SK-N-SH (cell line): ENCODE measurements around the gene PRKCD. TPM values are rescaled to one million over a fixed set of nuclear protein-coding genes. Genes with fewer than 3 reads are reported as not detected.

Experiments
- CTCF ChIA-PET: fragments of 300-600, 350-600 bp; formaldehyde crosslinking; extraction: SDS; loops from one replicate; lab custom pipeline; 2021; lab: Yijun Ruan, JAX
- POLR2A ChIA-PET: fragments of 350-600 bp; sonication (Branson Sonifier 250); formaldehyde crosslinking; extraction: SDS; loops from one replicate; lab custom pipeline; 2020; ENCODE audit warnings: antibody characterized with exemption, inconsistent platforms; lab: Yijun Ruan, JAX
- DNase-seq: peaks from one replicate; pipeline ENCODE4 v3.0.0; 2012
- H2AFZ ChIP-seq: fragments of 200-600 bp; sonication (generic); 2 replicates; pipeline ENCODE4 v1.8.1; 2016; ENCODE audit warnings: antibody characterized with exemption, mild to moderate bottlenecking, low read depth
- H3F3A ChIP-seq: fragments of 200-600 bp; sonication (generic); replicated peaks from 2 replicates; pipeline ENCODE3; 2016; ENCODE audit warnings: antibody characterized with exemption, mild to moderate bottlenecking; ENCODE audit not compliant: insufficient read depth
- H3K27ac ChIP-seq, 2 experiments: fragments of 200-500 bp in 1 of 2; fragments of 200-600 bp in 1 of 2; sonication (Bioruptor generic) in 1 of 2; sonication (generic), shearing (Covaris generic) in 1 of 2; 2 replicates each; pipeline versions ENCODE4 v1.5.1 to v1.6.1; 2014 to 2016; ENCODE audit warnings: low read depth in 2 of 2, inconsistent platforms in 1 of 2, low read length in 1 of 2, mild to moderate bottlenecking in 1 of 2, mixed read lengths in 1 of 2
- H3K27me3 ChIP-seq: fragments of 200-600 bp; sonication (generic), shearing (Covaris generic); 2 replicates; pipeline ENCODE4 v1.6.1; 2016; ENCODE audit warnings: mixed run types; ENCODE audit not compliant: insufficient read depth
- H3K36me3 ChIP-seq, 2 experiments: fragments of 200-500 bp in 1 of 2; fragments of 200-600 bp in 1 of 2; sonication (Bioruptor generic) in 1 of 2; sonication (generic) in 1 of 2; replicated peaks in 1 of 2; 2 replicates each; pipeline versions ENCODE3 to v1.5.1; 2014 to 2016; ENCODE audit warnings: low read length in 1 of 2, mild to moderate bottlenecking in 1 of 2; ENCODE audit not compliant: insufficient read depth in 2 of 2, control insufficient read depth in 1 of 2
- H3K4me1 ChIP-seq, 2 experiments: fragments of 200-500 bp in 1 of 2; fragments of 200-600 bp in 1 of 2; sonication (Bioruptor generic) in 1 of 2; sonication (generic), shearing (Covaris generic) in 1 of 2; 2 replicates each; pipeline versions ENCODE4 v1.5.1 to v1.6.1; 2014 to 2016; ENCODE audit warnings: low read depth in 1 of 2, low read length in 1 of 2, mixed run types in 1 of 2; ENCODE audit not compliant: insufficient read depth in 2 of 2, control insufficient read depth in 1 of 2
- H3K4me2 ChIP-seq: fragments of 200-600 bp; sonication (generic), shearing (Covaris generic); 2 replicates; pipeline ENCODE4 v1.6.1; 2017; ENCODE audit warnings: mixed run types
- H3K4me3 ChIP-seq, 2 experiments: fragments of 200-500 bp in 1 of 2; fragments of 200-600 bp in 1 of 2; sonication (Bioruptor generic) in 1 of 2; sonication (generic), shearing (Covaris generic) in 1 of 2; 2 replicates each; pipeline versions ENCODE4 v1.5.1 to v1.8.1; 2014 to 2016; ENCODE audit warnings: low read depth in 2 of 2, inconsistent platforms in 1 of 2, low read length in 1 of 2, mild to moderate bottlenecking in 1 of 2, mixed read lengths in 1 of 2, moderate library complexity in 1 of 2
- H3K79me2 ChIP-seq: fragments of 200-600 bp; sonication (generic); 2 replicates; pipeline ENCODE4 v1.8.1; 2017; ENCODE audit warnings: mild to moderate bottlenecking; ENCODE audit not compliant: insufficient read depth
- H3K9ac ChIP-seq: fragments of 200-600 bp; sonication (generic); 2 replicates; pipeline ENCODE4 v1.6.1; 2017; ENCODE audit warnings: mixed run types
- H3K9me2 ChIP-seq: fragments of 200-600 bp; sonication (generic); 2 replicates; pipeline ENCODE4 v1.6.1; 2017; ENCODE audit warnings: mixed run types
- H3K9me3 ChIP-seq: fragments of 200-600 bp; sonication (generic); 2 replicates; pipeline ENCODE4 v1.6.1; 2017; ENCODE audit warnings: mixed run types, mild to moderate bottlenecking, moderate library complexity
- H4K20me1 ChIP-seq: fragments of 200-600 bp; sonication (generic); 2 replicates; pipeline ENCODE4 v1.6.1; 2017; ENCODE audit warnings: mild to moderate bottlenecking, mixed run types; ENCODE audit not compliant: insufficient read depth
- CHD2 ChIP-seq: fragments of 150-350 bp; IDR thresholded peaks from 2 replicates; pipeline ENCODE4 v1.6.1; 2018; ENCODE audit warnings: low read length; ENCODE audit not compliant: partially characterized antibody
- ELF1 ChIP-seq: IDR thresholded peaks from 2 replicates; pipeline ENCODE4 v1.4.0; 2012
- EP300 ChIP-seq, 2 experiments: IDR thresholded peaks; 2 replicates each; pipeline versions ENCODE4 v1.4.0 to v1.6.1; 2012; ENCODE audit warnings: borderline replicate concordance in 1 of 2, low read depth in 1 of 2, low read length in 1 of 2
- EZH2phosphoT487 ChIP-seq: fragments of 200-600 bp; sonication (generic); IDR thresholded peaks from 2 replicates; pipeline ENCODE4 v1.6.1; 2017; ENCODE audit warnings: low read depth, mixed run types, mild to moderate bottlenecking, antibody characterized with exemption, moderate library complexity, borderline replicate concordance
- FOSL2 ChIP-seq: IDR thresholded peaks from 2 replicates; pipeline ENCODE4 v1.4.0; 2012; ENCODE audit warnings: low read depth, mild to moderate bottlenecking, moderate library complexity, borderline replicate concordance
- FOXM1 ChIP-seq: IDR thresholded peaks from 2 replicates; pipeline ENCODE4 v1.4.0; 2012; ENCODE audit warnings: low read depth, mild to moderate bottlenecking
- MEF2A ChIP-seq: IDR thresholded peaks from 2 replicates; pipeline ENCODE4 v1.4.0; 2012; ENCODE audit warnings: low read depth, borderline replicate concordance
- NFIC ChIP-seq: IDR thresholded peaks from 2 replicates; pipeline ENCODE4 v1.4.0; 2012; ENCODE audit warnings: borderline replicate concordance
- NRF1 ChIP-seq: IDR thresholded peaks from 2 replicates; pipeline ENCODE4 v1.6.1; 2012; ENCODE audit warnings: low read depth, mild to moderate bottlenecking, low read length
- POLR2AphosphoS5 ChIP-seq: IDR thresholded peaks from 2 replicates; pipeline ENCODE4 v1.6.1; 2012; ENCODE audit warnings: low read depth, low read length
- RAD21 ChIP-seq: IDR thresholded peaks from 2 replicates; pipeline ENCODE4 v1.6.1; 2012; ENCODE audit warnings: mild to moderate bottlenecking, low read length
- RFX5 ChIP-seq: IDR thresholded peaks from 2 replicates; pipeline ENCODE4 v1.6.1; 2012; ENCODE audit warnings: mild to moderate bottlenecking, improper control_type of control experiment, low read length
- TCF12 ChIP-seq: IDR thresholded peaks from 2 replicates; pipeline ENCODE4 v1.4.0; 2012
- YY1 ChIP-seq: IDR thresholded peaks from 2 replicates; pipeline ENCODE4 v1.4.0; 2012; ENCODE audit warnings: low read depth, mild to moderate bottlenecking
- WGBS: methylation state at CpG from one replicate; pipeline ENCODE4 v1.1.6; 2017; ENCODE audit warnings: low lambda C conversion rate; 5-methylcytosine and 5-hydroxymethylcytosine counted together
- polyA plus RNA-seq, 3 experiments: library from polyadenylated mRNA; depleted of rRNA; stranded (reverse); fragments of >200 nt; gene quantifications; 2 replicates each; pipeline ENCODE4 v1.2.3, GENCODE V29; 2012
- TF ChIP-seq, protein P1 (sequence below): IDR thresholded peaks from 2 replicates; pipeline ENCODE4; 2012
- TF ChIP-seq, protein P2 (sequence below): IDR thresholded peaks from 2 replicates; pipeline ENCODE4 v1.4.0; 2012; ENCODE audit warnings: low read depth, borderline replicate concordance
- TF ChIP-seq, protein P3 (sequence below): IDR thresholded peaks from 2 replicates; pipeline ENCODE4 v1.4.0; 2012; ENCODE audit warnings: low read depth
- TF ChIP-seq, protein P4 (sequence below): IDR thresholded peaks from 2 replicates; pipeline ENCODE4 v1.6.1; 2012; ENCODE audit warnings: mild to moderate bottlenecking, low read depth, low read length, moderate library complexity

PRKCD gene
- polyA plus RNA-seq, 1 of the 3 experiments (the other 2 are of a cell fraction) = 29.0 TPM

DNA sequence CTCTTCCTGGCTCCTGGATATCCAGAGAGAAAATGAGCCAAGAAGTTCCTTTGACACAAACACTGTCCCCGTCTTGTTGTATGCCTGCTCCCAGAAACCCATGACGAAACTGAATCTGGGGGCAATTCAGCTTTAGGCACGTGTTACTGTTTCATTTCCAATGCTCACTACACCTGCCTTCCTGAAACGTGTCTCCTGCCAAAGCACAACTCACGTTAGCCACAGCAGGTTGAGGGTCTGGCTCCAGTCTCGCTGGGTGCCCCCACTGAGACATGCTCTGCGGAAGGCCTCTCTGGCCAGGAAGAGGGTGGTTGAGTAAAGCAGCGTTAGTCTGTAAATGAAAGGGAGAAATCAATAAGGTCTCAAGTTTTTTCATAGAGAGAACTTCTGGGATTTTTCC, 37.5 kb upstream of the PRKCD start (continued):
- TF ChIP-seq POLR2AphosphoS5 = no peak
- TF ChIP-seq TCF12 = no peak

DNA sequence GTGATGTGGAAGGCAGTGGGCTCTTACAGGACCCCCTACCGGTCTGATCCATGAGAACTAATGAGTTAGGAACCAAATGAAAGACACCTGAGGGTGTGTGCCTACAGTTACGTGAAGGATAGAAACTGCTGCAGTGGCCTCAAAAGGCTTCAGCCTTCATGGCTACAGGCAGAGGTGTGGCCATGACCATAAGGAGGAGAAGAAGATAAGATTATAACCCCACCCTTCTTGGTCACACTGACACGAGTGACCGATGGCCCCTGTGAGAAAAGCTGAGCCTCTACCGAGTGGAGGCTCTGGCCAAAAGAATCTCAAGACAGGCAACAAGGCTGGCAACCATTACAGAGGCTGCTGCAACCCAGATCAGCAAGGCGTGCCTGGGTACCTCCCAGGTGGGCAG, 37.1 kb upstream of the PRKCD start:
- Histone ChIP-seq H3K9me2 (no peaks in the 10 kb centered on the region), H3K36me3 (peaks cover 35 to 75% of the 10 kb centered on the region in 2 experiments), H3K9me3 (no peaks in the 10 kb centered on the region), H3K4me3 (no peak overlapping the region)
- CTCF ChIA-PET = interaction anchor here (1.4 kb wide), 1 partner anchor 14 kb away, joined by 5 read pairs; no protein-coding TSS in a partner anchor
- TF ChIP-seq NRF1 (no peak), FOSL2 (no peak), EP300 (IDR thresholded peaks at IDR 0.05; ENCODE audit: borderline replicate concordance in 1 of 2, low read depth in 1 of 2, low read length in 1 of 2) (no peak), RFX5 (no peak), ELF1 (no peak), NFIC (no peak), POLR2AphosphoS5 (no peak), CHD2 (no peak)
- TF ChIP-seq, protein P1, sequence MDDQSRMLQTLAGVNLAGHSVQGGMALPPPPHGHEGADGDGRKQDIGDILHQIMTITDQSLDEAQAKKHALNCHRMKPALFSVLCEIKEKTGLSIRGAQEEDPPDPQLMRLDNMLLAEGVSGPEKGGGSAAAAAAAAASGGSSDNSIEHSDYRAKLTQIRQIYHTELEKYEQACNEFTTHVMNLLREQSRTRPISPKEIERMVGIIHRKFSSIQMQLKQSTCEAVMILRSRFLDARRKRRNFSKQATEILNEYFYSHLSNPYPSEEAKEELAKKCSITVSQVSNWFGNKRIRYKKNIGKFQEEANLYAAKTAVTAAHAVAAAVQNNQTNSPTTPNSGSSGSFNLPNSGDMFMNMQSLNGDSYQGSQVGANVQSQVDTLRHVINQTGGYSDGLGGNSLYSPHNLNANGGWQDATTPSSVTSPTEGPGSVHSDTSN = no peak
- TF ChIP-seq, protein P2, sequence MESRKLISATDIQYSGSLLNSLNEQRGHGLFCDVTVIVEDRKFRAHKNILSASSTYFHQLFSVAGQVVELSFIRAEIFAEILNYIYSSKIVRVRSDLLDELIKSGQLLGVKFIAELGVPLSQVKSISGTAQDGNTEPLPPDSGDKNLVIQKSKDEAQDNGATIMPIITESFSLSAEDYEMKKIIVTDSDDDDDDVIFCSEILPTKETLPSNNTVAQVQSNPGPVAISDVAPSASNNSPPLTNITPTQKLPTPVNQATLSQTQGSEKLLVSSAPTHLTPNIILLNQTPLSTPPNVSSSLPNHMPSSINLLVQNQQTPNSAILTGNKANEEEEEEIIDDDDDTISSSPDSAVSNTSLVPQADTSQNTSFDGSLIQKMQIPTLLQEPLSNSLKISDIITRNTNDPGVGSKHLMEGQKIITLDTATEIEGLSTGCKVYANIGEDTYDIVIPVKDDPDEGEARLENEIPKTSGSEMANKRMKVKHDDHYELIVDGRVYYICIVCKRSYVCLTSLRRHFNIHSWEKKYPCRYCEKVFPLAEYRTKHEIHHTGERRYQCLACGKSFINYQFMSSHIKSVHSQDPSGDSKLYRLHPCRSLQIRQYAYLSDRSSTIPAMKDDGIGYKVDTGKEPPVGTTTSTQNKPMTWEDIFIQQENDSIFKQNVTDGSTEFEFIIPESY = no peak
- TF ChIP-seq, protein P3, sequence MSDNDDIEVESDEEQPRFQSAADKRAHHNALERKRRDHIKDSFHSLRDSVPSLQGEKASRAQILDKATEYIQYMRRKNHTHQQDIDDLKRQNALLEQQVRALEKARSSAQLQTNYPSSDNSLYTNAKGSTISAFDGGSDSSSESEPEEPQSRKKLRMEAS = no peak
- TF ChIP-seq, all 33 proteins: peak for 0
- no peak overlapping the region for H3K4me2 ChIP-seq
- no peak overlapping the region for H3K27ac ChIP-seq
- H3K79me2 ChIP-seq = peaks cover 16% of the 10 kb centered on the region
- H3K4me1 ChIP-seq = peaks cover 0 to 2% of the 10 kb centered on the region in 2 experiments; a peak in 2 of 4 replicates
- H2AFZ ChIP-seq = no peak overlapping the region
- no peak overlapping the region for H3K9ac ChIP-seq
- no peaks in the 10 kb centered on the region for H4K20me1 ChIP-seq
- DNase-seq = no peak
- WGBS = 96% methylated on average over 6 of the region's 6 CpGs
- H3K27me3 ChIP-seq = no peaks in the 10 kb centered on the region
- POLR2A ChIA-PET = no interaction called here
- H3F3A ChIP-seq = no peaks in the 10 kb centered on the region

DNA sequence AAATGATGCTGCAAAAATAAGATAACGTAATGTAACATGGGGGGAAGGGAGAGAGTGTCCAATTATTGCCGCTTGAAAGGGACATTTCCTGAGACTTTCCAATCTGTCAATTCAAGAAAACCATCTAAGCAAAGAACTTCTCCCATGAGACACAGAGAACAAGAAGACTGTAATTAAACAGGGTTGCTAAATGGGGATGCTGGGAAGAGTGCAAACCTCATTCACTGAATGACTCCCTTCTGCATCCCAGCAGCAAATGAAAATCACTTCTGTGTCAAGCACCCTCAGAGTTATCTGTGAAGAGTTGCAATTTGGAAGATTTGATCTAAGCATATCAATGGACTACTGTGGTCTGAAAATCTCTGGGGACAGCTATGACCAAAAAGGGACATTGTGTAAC, 34.4 kb upstream of the PRKCD start:
- Histone ChIP-seq H3K27ac (no peak overlapping the region), H3K9me2 (no peaks in the 10 kb centered on the region), H4K20me1 (no peaks in the 10 kb centered on the region), H3F3A (no peaks in the 10 kb centered on the region), H3K36me3 (peaks cover 15 to 48% of the 10 kb centered on the region in 2 experiments), H3K4me1 (peaks cover 0 to 12% of the 10 kb centered on the region in 2 experiments; a peak in 2 of 4 replicates), H3K4me2 (no peak overlapping the region), H3K9me3 (no peaks in the 10 kb centered on the region), H2AFZ (no peak overlapping the region), H3K27me3 (no peaks in the 10 kb centered on the region), H3K9ac (no peak overlapping the region), H3K4me3 (no peak overlapping the region), H3K79me2 (peaks cover 29% of the 10 kb centered on the region)
- no peak for TF ChIP-seq YY1
- TF ChIP-seq FOSL2 = no peak
- TF ChIP-seq NRF1 = no peak
- TF ChIP-seq NFIC = no peak
- TF ChIP-seq FOXM1 = no peak
- TF ChIP-seq EZH2phosphoT487 = no peak
- TF ChIP-seq, protein P4, sequence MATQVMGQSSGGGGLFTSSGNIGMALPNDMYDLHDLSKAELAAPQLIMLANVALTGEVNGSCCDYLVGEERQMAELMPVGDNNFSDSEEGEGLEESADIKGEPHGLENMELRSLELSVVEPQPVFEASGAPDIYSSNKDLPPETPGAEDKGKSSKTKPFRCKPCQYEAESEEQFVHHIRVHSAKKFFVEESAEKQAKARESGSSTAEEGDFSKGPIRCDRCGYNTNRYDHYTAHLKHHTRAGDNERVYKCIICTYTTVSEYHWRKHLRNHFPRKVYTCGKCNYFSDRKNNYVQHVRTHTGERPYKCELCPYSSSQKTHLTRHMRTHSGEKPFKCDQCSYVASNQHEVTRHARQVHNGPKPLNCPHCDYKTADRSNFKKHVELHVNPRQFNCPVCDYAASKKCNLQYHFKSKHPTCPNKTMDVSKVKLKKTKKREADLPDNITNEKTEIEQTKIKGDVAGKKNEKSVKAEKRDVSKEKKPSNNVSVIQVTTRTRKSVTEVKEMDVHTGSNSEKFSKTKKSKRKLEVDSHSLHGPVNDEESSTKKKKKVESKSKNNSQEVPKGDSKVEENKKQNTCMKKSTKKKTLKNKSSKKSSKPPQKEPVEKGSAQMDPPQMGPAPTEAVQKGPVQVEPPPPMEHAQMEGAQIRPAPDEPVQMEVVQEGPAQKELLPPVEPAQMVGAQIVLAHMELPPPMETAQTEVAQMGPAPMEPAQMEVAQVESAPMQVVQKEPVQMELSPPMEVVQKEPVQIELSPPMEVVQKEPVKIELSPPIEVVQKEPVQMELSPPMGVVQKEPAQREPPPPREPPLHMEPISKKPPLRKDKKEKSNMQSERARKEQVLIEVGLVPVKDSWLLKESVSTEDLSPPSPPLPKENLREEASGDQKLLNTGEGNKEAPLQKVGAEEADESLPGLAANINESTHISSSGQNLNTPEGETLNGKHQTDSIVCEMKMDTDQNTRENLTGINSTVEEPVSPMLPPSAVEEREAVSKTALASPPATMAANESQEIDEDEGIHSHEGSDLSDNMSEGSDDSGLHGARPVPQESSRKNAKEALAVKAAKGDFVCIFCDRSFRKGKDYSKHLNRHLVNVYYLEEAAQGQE = no peak
- TF ChIP-seq RAD21 = no peak
- TF ChIP-seq MEF2A = no peak
- DNase-seq = no peak
- 97% methylated on average over 2 of the region's 2 CpGs for WGBS
- ChIA-PET POLR2A (no interaction called here), CTCF (interaction anchor here (2.0 to 5.2 kb wide), 2 partner anchors 12 kb away, joined by 8 to 36 read pairs; no protein-coding TSS in a partner anchor)
